BJ (cell line): Measurements from ENCODE around the gene LMLN. TPM values are rescaled to one million over a fixed set of nuclear protein-coding genes. Genes with fewer than 3 reads are reported as not detected.
"Not testable (repeated sequence)": the region's sequence is repeated elsewhere in the genome, so short reads cannot be mapped to it uniquely, and the experiment has no call there.

ENCODE experiments used
- CTCF ChIA-PET: fragments of 350-600 bp; formaldehyde crosslinking; extraction: SDS; loops from one replicate; lab custom pipeline; 2021; ENCODE audit warnings: antibody characterized with exemption, inconsistent platforms; lab: Yijun Ruan, JAX
- POLR2A ChIA-PET: fragments of 300-600 bp; sonication (Branson Sonifier 250); formaldehyde crosslinking; extraction: SDS; loops from one replicate; lab custom pipeline; 2021; ENCODE audit warnings: antibody characterized with exemption; lab: Charles Lee
- DNase-seq: peaks from one replicate; pipeline ENCODE4 v3.0.0-alpha.2; 2011; ENCODE audit warnings: low read depth
- H3K27me3 ChIP-seq: 2 replicates; pipeline ENCODE4 v1.6.0; 2011; ENCODE audit warnings: low read length; ENCODE audit not compliant: control insufficient read depth, insufficient read depth
- H3K36me3 ChIP-seq: 2 replicates; pipeline ENCODE4 v1.5.1; 2011; ENCODE audit warnings: low read length; ENCODE audit not compliant: control insufficient read depth, insufficient read depth
- H3K4me3 ChIP-seq: 2 replicates; pipeline ENCODE4 v1.5.1; 2011; ENCODE audit warnings: low read depth, mild to moderate bottlenecking, control low read depth, low read length
- CTCF ChIP-seq: IDR thresholded peaks from 2 replicates; pipeline ENCODE4 v1.5.1; 2011; ENCODE audit warnings: low read depth, mild to moderate bottlenecking, control low read depth, inconsistent platforms, low read length, moderate library complexity; ENCODE audit not compliant: insufficient read depth
- polyA plus RNA-seq: library from polyadenylated mRNA; depleted of rRNA; stranded (reverse); fragments of >200 nt; gene quantifications from 2 replicates; pipeline ENCODE4 v1.2.3, GENCODE V29; 2011

Gene LMLN
- polyA plus RNA-seq, 1 experiment, result 4.5 TPM

- CTCF ChIA-PET, result no interaction called here
- Histone ChIP-seq H3K4me3 (peak overlapping the region; percentile 63), H3K27me3 (no peaks in the 10 kb centered on the region), H3K36me3 (peaks cover 7% of the 10 kb centered on the region)
- no peak for TF ChIP-seq CTCF
- POLR2A ChIA-PET, result no interaction called here
- no peak for DNase-seq
These were observed 522 bp upstream of the LMLN start for GRCh38 chr3:197959500-197959890.

GRCh38 chr3:197960694-197961581 lies 921 bp downstream of the LMLN start:
- CTCF ChIA-PET, result no interaction called here
- peak overlapping the region; percentile 63 for H3K4me3 ChIP-seq
- H3K36me3 ChIP-seq, result peaks cover 2% of the 10 kb centered on the region
- no peak for DNase-seq
- no peak for TF ChIP-seq CTCF
- no peaks in the 10 kb centered on the region for H3K27me3 ChIP-seq
- POLR2A ChIA-PET, result no interaction called here

- POLR2A ChIA-PET, result no interaction called here
- H3K4me3 ChIP-seq, result no peak overlapping the region
- DNase-seq, result no peak
- no peaks in the 10 kb centered on the region for H3K36me3 ChIP-seq
- CTCF ChIA-PET, result no interaction called here
- TF ChIP-seq CTCF, result no peak
- no peaks in the 10 kb centered on the region for H3K27me3 ChIP-seq
These were observed 1.5 kb downstream of the LMLN start for GRCh38 chr3:197961582-197961945.

GRCh38 chr3:197963019-197963637 lies 3.1 kb downstream of the LMLN start:
- POLR2A ChIA-PET, result no interaction called here
- TF ChIP-seq CTCF, result no peak
- CTCF ChIA-PET, result no interaction called here
- no peak overlapping the region for H3K4me3 ChIP-seq
- H3K27me3 ChIP-seq, result no peaks in the 10 kb centered on the region
- no peaks in the 10 kb centered on the region for H3K36me3 ChIP-seq
- DNase-seq, result no peak

- CTCF ChIA-PET, H3K4me3 ChIP-seq: not testable (repeated sequence)
These were observed 7.4 kb downstream of the LMLN start for GRCh38 chr3:197967337-197967989.

More at GRCh38 chr3:197967337-197967989, 7.4 kb downstream of the LMLN start:
- POLR2A ChIA-PET, H3K27me3 ChIP-seq, H3K36me3 ChIP-seq, DNase-seq: not testable (repeated sequence)
